ENCODE data around the gene S100A14.
"Not testable (repeated sequence)": the region's sequence is repeated elsewhere in the genome, so short reads cannot be mapped to it uniquely, and the experiment has no call there.

Gene S100A14

DNA sequence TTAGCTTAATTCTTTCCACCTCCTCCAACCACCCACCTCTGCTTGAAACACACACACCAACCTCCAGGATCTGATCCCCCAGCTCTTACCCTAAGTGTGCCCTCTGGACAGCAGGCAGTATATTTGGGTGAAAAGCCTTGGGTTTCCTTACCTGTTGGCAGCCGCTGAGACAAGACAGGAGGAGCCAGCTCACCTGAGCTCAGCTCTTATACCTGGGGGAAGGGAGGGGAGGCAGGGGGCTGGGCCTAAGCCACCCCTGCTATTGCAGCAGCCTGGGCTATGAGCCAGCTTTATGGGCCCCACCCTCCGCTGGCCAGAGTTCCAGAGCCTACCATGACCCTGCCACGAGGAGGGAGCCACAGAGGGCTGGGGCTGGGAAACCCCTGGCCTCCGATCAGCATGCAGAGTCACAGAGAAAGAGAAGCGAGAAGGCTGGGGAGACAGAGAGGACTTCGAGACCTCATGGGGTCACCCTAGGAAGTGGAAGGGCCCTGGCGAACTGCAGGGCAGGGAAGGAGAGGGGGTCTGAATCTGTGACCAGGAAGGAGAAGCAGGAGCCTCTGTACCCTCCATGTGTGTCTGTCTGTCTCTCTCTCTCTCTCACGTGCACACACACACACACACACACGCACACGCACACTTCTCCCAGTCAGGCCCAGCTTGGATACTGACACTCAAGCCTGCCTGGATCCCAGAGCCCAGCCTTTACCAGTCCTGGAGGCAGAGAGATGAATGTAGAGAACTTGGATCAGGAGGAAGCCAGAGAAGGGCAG is at the start of gene S100A14:
Gene S100A14, minus strand, starts transcription at position 182 of the 773 bp plus-strand sequence. CDS start 467 bp downstream, outside the sequence.
- DNase-seq = no peak

DNA sequence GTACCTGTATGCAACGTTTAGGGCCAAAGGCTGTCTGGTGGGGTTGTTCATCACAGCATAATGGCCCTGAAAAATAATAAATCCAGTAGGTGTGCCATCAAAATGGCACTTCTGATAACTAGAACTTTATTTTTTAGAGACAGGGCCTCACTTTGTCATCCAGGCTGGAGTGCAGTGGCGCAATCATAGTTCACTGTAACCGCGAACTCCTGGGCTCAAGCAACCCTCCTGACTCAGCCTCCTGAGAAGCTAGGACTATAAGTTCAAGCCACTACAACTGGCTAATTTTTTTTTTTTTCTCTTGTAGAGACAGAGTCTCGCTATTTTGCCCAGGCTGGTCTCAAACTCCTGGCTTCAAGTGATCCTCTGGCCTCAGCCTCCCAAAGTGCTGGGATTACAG is 47.1 kb upstream of the S100A14 start:
- DNase-seq = no peak

GRCh38 chr1:153662269-153662668 is 46.1 kb upstream of the S100A14 start:
- DNase-seq = no peak

GRCh38 chr1:153661111-153661708 is 45.1 kb upstream of the S100A14 start:
- no peak for DNase-seq

- DNase-seq = no peak
Observed at GRCh38 chr1:153659656-153660055, 43.5 kb upstream of the S100A14 start.

DNA sequence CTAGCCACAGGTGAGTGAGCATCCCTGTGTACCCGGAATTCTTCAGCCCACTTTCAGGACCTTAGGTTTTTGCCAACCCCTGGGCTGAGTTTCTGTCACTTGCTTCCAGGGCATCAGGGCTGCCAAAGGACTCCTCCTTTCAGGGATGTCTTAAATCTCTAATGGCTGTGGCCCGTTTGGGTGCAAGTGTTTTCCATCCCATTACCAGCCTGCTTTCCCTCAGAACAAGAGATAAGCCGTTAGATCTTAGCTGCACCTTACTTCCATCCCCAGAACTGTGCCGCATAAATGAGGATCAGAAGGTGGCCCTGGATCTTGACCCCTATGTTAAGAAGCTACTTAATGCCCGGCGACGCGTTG is 43.0 kb upstream of the S100A14 start:
- DNase-seq = no peak

GRCh38 chr1:153658400-153659174 is 42.5 kb upstream of the S100A14 start, which contains the start of gene SNAPIN:
TSS of gene SNAPIN (plus strand) at chr1:153658703. CDS start at chr1:153658744, 41 bp downstream.
- DNase-seq = peak; percentile 46 to 95 (median 88)

DNA sequence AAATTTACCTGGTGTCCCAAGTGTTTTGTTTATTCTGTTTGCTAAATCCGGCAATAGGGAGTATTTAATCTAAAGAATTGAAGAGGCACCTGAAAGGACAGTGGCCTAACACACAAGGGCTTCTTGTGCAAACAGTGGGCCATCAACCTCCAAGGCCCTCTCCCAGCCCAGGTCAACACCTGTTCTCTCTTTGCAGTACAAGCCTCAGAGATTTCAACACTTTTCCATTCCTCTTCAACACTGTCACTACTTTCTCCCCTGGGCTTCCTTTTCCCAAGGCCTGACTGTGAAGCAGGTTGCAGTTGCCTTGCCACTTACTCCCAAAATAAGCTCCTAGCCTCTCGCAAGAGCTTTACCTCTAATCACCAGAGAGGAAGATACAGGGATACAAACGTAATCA is 39.2 kb upstream of the S100A14 start:
- no peak for DNase-seq

- DNase-seq = no peak
Observed at GRCh38 chr1:153652805-153653500, 36.8 kb upstream of the S100A14 start.

DNA sequence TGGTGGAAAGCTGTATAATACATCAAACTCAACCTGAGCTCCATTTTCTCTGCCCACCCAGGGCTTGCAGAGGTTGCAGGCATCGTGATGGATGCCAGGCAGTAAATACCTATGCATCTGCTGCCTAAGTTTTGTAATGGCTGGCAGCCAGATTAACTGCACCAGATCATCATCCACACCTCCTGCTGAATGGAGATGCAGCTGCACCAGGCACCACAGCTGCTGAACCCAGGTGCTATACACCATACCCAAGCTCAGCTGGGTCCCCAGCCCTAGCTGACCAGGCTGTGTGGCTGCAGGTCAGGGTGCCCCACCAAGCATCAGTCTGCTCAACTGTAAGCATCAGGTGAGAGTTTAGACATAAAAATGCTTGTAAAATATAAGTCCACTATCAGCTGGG is 35.6 kb upstream of the S100A14 start:
- no peak for DNase-seq

- DNase-seq = peak in 53 of 56 donors; percentile 19 to 85 (median 70)
Observed at GRCh38 chr1:153649863-153650235, 33.7 kb upstream of the S100A14 start.

DNA sequence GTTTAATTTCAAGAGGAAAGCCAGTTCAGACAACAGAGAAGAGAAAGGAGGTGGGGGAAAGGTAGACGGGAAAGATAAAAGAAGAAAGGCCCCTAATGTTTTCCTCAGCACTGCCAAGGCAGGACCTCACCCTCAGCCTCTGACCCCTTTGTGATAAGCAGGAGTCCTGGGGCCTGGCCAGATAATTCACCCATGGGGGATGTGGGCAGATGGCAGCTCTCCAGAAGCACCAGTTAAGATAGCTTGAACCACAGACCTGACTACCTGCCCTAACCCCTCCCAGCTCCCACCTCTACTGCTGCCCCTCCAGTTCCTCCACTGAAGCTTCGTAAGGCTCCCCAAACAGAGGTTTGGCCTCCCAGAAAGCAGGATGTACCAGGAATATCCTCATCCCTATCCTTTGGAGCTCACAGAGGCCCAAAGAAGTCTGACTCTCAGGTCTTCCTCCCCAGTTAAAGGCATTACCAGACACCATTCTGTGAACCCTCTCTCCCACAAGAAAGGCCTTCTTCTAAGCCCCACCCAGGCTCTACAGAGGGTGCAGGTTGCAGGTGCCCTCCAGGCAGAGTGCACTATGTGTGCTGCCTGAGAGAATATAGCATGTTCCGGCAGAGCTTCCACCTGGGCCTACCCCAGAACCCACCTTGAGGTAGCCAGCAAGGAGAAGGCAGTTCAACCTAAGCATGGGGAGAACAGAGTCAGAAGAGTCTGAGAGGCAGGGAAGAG is 33.2 kb upstream of the S100A14 start:
- DNase-seq = no peak

DNA sequence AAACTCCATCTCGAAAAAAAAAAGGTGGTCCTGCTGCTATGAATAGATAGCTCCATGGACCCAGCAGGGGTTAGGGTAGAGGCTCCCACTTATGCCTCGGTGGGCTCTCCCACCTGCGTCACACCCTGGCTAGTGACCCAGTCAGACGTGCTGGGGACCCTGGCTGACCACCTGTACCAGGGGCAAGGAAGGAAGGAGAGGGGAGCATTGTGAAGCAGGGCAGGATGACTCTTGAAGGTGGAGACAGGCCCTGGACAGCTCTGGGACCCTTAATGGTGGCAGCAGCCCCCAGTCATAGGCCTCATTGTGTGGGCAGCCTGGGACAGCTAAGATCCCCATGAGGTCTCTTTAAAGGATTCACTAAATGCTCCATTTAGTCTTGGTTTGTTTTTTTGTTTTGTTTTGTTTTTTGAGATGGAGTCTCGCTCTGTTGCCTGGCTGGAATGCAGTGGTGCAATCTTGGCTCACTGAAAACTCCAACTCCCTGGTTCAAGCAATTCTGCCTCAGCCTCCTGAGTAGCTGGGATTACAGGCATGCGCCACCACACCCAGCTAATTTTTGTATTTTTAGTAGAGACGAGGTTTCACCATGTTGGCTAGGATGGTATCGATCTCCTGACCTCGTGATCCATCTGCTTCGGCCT is 32.0 kb upstream of the S100A14 start:
- no peak for DNase-seq

DNA sequence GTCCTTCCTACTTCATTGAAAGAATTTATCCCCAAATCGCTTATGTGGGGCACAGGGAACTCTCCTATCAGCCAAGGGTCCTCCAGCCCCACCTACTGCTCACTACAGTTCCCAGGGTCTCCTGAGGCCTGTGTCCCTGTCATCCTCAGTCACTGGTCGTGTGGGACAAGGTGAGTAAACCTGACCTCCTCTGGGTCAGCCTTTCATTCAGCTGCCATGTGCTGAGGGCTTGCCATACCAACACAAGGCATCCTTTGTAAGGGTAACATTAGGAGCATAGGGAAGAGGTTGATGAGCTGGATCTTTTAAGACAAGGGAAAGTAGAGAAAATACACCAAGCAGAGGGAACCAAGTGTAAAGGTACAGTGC is 31.2 kb upstream of the S100A14 start:
- DNase-seq = no peak

GRCh38 chr1:153646672-153647345 is 30.7 kb upstream of the S100A14 start:
- peak in 2 of 56 donors; percentile 14 to 52 for DNase-seq

- DNase-seq = no peak
Observed at GRCh38 chr1:153643816-153644215, 27.7 kb upstream of the S100A14 start.

DNA sequence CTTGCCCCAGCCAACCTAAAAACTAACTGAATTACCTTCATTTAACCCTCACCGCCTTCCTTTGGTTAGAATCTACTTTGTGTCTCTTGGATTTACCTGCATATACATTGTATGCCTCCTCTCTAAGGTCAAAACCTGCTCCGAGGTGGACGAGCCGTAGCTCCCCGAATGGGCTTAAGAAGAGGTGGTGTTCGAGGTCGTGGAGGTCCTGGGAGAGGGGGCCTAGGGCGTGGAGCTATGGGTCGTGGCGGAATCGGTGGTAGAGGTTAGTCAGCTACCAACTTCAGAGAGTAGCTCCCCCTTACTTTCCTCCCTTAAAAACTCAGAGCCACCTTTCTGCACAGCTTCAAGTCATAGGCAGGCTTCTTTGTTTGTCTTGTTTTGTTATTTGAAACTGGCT is 27.0 kb upstream of the S100A14 start:
- no peak for DNase-seq

DNA sequence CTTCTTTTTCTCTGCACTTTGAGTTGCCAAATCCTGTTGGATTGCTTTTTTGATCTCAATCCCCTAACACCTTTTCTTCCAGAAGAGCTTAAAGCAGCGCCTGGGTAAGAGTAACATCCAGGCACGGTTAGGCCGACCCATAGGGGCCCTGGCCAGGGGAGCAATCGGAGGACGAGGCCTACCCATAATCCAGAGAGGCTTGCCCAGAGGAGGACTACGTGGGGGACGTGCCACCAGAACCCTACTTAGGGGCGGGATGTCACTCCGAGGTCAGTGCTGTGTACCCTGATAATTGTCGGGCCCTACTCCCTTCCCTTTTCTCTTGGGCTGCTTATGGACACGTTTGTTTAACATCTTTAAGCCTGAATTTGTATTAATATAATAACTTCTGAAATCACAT is 26.0 kb upstream of the S100A14 start:
- no peak for DNase-seq

DNA sequence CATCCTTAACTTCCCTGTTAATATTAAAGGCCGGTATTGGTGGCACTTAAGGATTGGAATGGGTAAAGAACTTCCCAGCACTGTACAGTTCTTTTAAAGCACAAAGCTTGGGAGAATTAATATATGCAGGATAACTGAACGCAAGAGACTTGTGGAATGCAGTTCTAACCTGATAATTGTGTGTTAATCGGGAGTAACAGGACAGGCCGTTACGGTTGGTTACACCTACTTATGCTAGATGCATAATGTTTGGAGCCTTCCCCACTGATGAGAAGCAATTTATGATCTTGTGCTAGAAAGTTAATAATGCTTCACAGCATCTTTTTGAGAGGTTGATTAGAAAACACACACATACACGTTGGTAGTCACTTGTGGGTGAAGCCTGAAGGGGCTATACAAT is 24.7 kb upstream of the S100A14 start:
- DNase-seq = no peak

GRCh38 chr1:153640213-153640612 is 24.1 kb upstream of the S100A14 start:
- not testable (repeated sequence) for DNase-seq

All from nucleus accumbens (tissue), 56 donors.